Hair follicle dermal papilla cell (primary cell): ENCODE measurements around the gene TXLNG. TPM values are rescaled to one million over a fixed set of nuclear protein-coding genes. Genes with fewer than 3 reads are reported as not detected.

Experiments
- small RNA-seq: library from RNA; depleted of rRNA; stranded (forward); fragments of <200 nt; gene quantifications from one replicate; pipeline ENCODE3, GENCODE V24; 2012
- total RNA-seq: library from RNA; depleted of rRNA; stranded (reverse); fragments of >200 nt; gene quantifications from 2 replicates; pipeline ENCODE4 v1.2.3, GENCODE V29; 2012

The TXLNG gene
- total RNA-seq: 8.9 and 10.7 TPM in 2 replicates

GRCh38 chrX:16786139-16786790 is at the start of gene TXLNG:
Gene TXLNG, plus strand, starts transcription at chrX:16786466. Its CDS starts 22 bp downstream, at chrX:16786488.

GRCh38 chrX:16870095-16870861 is 84.0 kb downstream of the TXLNG start, which contains the start of gene RBBP7:
Gene RBBP7, minus strand, starts transcription at chrX:16870362. Its CDS starts 309 bp downstream, at chrX:16870053.

Small RNA genes lying within 50 kb of the gene (small RNA-seq; reads per million reads assigned to genes)
- gene RNU4-6P: not detected
- not detected for gene RNU7-56P
- gene RPL12P49: not detected

Other genes with a start within 250 kb of the TXLNG start
- not detected in 2 replicates for gene S100G, start 136.3 kb upstream of the TXLNG start, total RNA-seq
- gene CTPS2, start 73.8 kb upstream of the TXLNG start, total RNA-seq: 7.8 and 11.8 TPM in 2 replicates
- 32.5 and 36.3 TPM in 2 replicates for gene SYAP1, start 66.9 kb upstream of the TXLNG start, total RNA-seq
- 70.1 and 77.7 TPM in 2 replicates for gene RBBP7, start 83.9 kb downstream of the TXLNG start, total RNA-seq
- gene REPS2, start 160.2 kb downstream of the TXLNG start, total RNA-seq: 2.6 and 3.8 TPM in 2 replicates